ENCODE data around the gene ZBTB45. TPM values are rescaled to one million over a fixed set of nuclear protein-coding genes. Genes with fewer than 3 reads are reported as not detected.
A peak's percentile ranks its signal among the peaks of the same experiment; 100 is the strongest.

The ZBTB45 gene
- total RNA-seq, 1 donor from 2014 or later: 27.2 TPM

GRCh38 chr19:58551123-58551497, 31.5 kb upstream of the ZBTB45 start:
- Mint-ChIP-seq H3K4me1 (ENCODE audit: low read depth, unreplicated experiment) (peaks cover 18% of the 10 kb centered on the region), H3K9me3 (ENCODE audit: unreplicated experiment) (peaks cover 23% of the 10 kb centered on the region), H3K36me3 (ENCODE audit: unreplicated experiment) (no peaks in the 10 kb centered on the region), H3K27me3 (ENCODE audit: unreplicated experiment) (peaks cover 17% of the 10 kb centered on the region), H3K27ac (ENCODE audit: unreplicated experiment) (no peak overlapping the region), H3K4me3 (ENCODE audit: unreplicated experiment) (peak overlapping the region; percentile 38)
- DNase-seq: no peak
- TF ChIP-seq CTCF (IDR thresholded peaks at IDR 0.05; ENCODE audit: partially characterized antibody, unreplicated experiment): no peak

- no peak for DNase-seq
- no peaks in the 10 kb centered on the region for H3K36me3 Mint-ChIP-seq (ENCODE audit: unreplicated experiment)
- no peak overlapping the region for H3K4me3 Mint-ChIP-seq (ENCODE audit: unreplicated experiment)
- peaks cover 27% of the 10 kb centered on the region for H3K9me3 Mint-ChIP-seq (ENCODE audit: unreplicated experiment)
- H3K27me3 Mint-ChIP-seq (ENCODE audit: unreplicated experiment): peaks cover 21% of the 10 kb centered on the region
- H3K27ac Mint-ChIP-seq (ENCODE audit: unreplicated experiment): no peak overlapping the region
- peaks cover 20% of the 10 kb centered on the region for H3K4me1 Mint-ChIP-seq (ENCODE audit: low read depth, unreplicated experiment)
- no peak for TF ChIP-seq CTCF (IDR thresholded peaks at IDR 0.05; ENCODE audit: partially characterized antibody, unreplicated experiment)
Measured at GRCh38 chr19:58550362-58551122, 30.9 kb upstream of the ZBTB45 start.

- H3K27me3 Mint-ChIP-seq (ENCODE audit: unreplicated experiment): peaks cover 21% of the 10 kb centered on the region
- TF ChIP-seq CTCF (IDR thresholded peaks at IDR 0.05; ENCODE audit: partially characterized antibody, unreplicated experiment): no peak
- H3K36me3 Mint-ChIP-seq (ENCODE audit: unreplicated experiment): no peaks in the 10 kb centered on the region
- H3K9me3 Mint-ChIP-seq (ENCODE audit: unreplicated experiment): peaks cover 30% of the 10 kb centered on the region
- H3K4me1 Mint-ChIP-seq (ENCODE audit: low read depth, unreplicated experiment): peaks cover 20% of the 10 kb centered on the region
- peak overlapping the region; percentile 69 for H3K27ac Mint-ChIP-seq (ENCODE audit: unreplicated experiment)
- DNase-seq: no peak
- no peak overlapping the region for H3K4me3 Mint-ChIP-seq (ENCODE audit: unreplicated experiment)
Measured at GRCh38 chr19:58549664-58550361, 30.2 kb upstream of the ZBTB45 start.

GRCh38 chr19:58548859-58549663, 29.5 kb upstream of the ZBTB45 start:
- H3K27ac Mint-ChIP-seq (ENCODE audit: unreplicated experiment): no peak overlapping the region
- H3K9me3 Mint-ChIP-seq (ENCODE audit: unreplicated experiment): peaks cover 24% of the 10 kb centered on the region
- no peak overlapping the region for H3K4me3 Mint-ChIP-seq (ENCODE audit: unreplicated experiment)
- peaks cover 22% of the 10 kb centered on the region for H3K27me3 Mint-ChIP-seq (ENCODE audit: unreplicated experiment)
- no peaks in the 10 kb centered on the region for H3K36me3 Mint-ChIP-seq (ENCODE audit: unreplicated experiment)
- peaks cover 15% of the 10 kb centered on the region for H3K4me1 Mint-ChIP-seq (ENCODE audit: low read depth, unreplicated experiment)
- no peak for DNase-seq
- TF ChIP-seq CTCF (IDR thresholded peaks at IDR 0.05; ENCODE audit: partially characterized antibody, unreplicated experiment): no peak
